ENCODE measurements around the gene MBD5.

MBD5 gene

DNA sequence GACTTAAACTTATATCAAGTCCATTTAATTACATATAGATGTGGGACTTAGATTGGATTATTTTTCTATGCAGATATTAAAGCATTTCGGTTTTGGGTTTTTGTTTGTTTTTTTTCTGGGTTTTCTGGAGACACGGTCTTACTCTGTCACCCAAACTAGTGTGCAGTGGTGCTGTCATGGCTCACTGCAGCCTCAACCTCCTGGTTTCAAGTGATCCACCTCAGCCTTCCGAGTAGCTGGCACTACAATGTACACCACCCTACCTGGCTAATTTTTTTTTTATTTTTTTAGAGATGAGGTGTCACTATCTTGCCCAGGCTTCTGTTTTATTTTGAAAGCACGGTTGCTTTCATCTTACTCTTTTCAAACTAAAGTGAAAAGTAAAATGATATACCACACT is 281.6 kb downstream of the MBD5 start:
- Histone ChIP-seq H4K20me1 (ENCODE audit: insufficient read depth, low read length) (no peaks in the 10 kb centered on the region), H3K79me2 (ENCODE audit: insufficient read depth, low read length) (no peaks in the 10 kb centered on the region), H3K9ac (ENCODE audit: low read depth, low read length) (no peak overlapping the region), H3K4me2 (ENCODE audit: insufficient read depth, low read length) (no peak overlapping the region), H3K4me3 (ENCODE audit: low read depth in 1 of 2, low read length in 2 of 2) (no peak overlapping the region), H3K36me3 (ENCODE audit: insufficient read depth, low read length) (no peaks in the 10 kb centered on the region), H3K9me3 (ENCODE audit: insufficient read depth, low read length, severe bottlenecking) (no peaks in the 10 kb centered on the region), H3K27me3 (ENCODE audit: insufficient read depth, low read length, poor library complexity) (no peaks in the 10 kb centered on the region), H3K4me1 (ENCODE audit: insufficient read depth, low read length) (no peaks in the 10 kb centered on the region), H2AFZ (ENCODE audit: low read depth, low read length) (no peak overlapping the region), H3K27ac (ENCODE audit: low read length) (no peak overlapping the region)
- ATAC-seq (ENCODE audit: insufficient read depth, low read depth) (no peak), DNase-seq (no peak)
- TF ChIP-seq, protein P1, sequence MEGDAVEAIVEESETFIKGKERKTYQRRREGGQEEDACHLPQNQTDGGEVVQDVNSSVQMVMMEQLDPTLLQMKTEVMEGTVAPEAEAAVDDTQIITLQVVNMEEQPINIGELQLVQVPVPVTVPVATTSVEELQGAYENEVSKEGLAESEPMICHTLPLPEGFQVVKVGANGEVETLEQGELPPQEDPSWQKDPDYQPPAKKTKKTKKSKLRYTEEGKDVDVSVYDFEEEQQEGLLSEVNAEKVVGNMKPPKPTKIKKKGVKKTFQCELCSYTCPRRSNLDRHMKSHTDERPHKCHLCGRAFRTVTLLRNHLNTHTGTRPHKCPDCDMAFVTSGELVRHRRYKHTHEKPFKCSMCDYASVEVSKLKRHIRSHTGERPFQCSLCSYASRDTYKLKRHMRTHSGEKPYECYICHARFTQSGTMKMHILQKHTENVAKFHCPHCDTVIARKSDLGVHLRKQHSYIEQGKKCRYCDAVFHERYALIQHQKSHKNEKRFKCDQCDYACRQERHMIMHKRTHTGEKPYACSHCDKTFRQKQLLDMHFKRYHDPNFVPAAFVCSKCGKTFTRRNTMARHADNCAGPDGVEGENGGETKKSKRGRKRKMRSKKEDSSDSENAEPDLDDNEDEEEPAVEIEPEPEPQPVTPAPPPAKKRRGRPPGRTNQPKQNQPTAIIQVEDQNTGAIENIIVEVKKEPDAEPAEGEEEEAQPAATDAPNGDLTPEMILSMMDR (IDR thresholded peaks at IDR 0.05; ENCODE audit: borderline replicate concordance, extremely low read depth, low read length, poor library complexity, severe bottlenecking), result no peak
- TF ChIP-seq EZH2 (IDR thresholded peaks at IDR 0.05; ENCODE audit: borderline replicate concordance, low read depth, low read length, severe bottlenecking), result no peak

DNA sequence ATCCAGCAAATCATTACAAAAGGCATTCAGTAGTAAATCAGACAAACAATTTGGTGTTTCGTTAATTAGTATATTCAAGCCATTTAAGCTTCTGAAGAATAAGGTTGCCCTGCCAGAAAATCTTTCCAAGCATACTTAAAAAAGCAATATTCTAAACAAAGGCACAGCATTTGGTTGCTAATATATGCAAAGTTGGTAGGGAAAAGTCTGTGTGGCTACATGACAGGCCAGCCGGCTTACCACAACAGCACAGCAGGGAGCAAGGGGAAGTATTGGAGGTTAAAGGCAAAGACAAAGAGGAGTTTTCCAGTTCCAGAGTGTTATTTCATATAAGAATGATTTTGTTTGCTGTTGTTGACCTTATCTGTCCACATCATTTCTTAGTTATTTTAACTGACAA is 282.3 kb downstream of the MBD5 start:
- TF ChIP-seq, protein P1 (IDR thresholded peaks at IDR 0.05; ENCODE audit: borderline replicate concordance, extremely low read depth, low read length, poor library complexity, severe bottlenecking), result no peak
- TF ChIP-seq EZH2 (IDR thresholded peaks at IDR 0.05; ENCODE audit: borderline replicate concordance, low read depth, low read length, severe bottlenecking), result no peak
- H3K36me3 ChIP-seq (ENCODE audit: insufficient read depth, low read length), result no peaks in the 10 kb centered on the region
- H3K4me2 ChIP-seq (ENCODE audit: insufficient read depth, low read length), result no peak overlapping the region
- H3K27ac ChIP-seq (ENCODE audit: low read length), result no peak overlapping the region
- H3K9me3 ChIP-seq (ENCODE audit: insufficient read depth, low read length, severe bottlenecking), result no peaks in the 10 kb centered on the region
- ATAC-seq (ENCODE audit: insufficient read depth, low read depth) (no peak), DNase-seq (no peak)
- H3K27me3 ChIP-seq (ENCODE audit: insufficient read depth, low read length, poor library complexity), result no peaks in the 10 kb centered on the region
- H3K79me2 ChIP-seq (ENCODE audit: insufficient read depth, low read length), result no peaks in the 10 kb centered on the region
- H2AFZ ChIP-seq (ENCODE audit: low read depth, low read length), result no peak overlapping the region
- H3K4me3 ChIP-seq (ENCODE audit: low read depth in 1 of 2, low read length in 2 of 2), result no peak overlapping the region
- no peaks in the 10 kb centered on the region for H3K4me1 ChIP-seq (ENCODE audit: insufficient read depth, low read length)
- H3K9ac ChIP-seq (ENCODE audit: low read depth, low read length), result no peak overlapping the region
- H4K20me1 ChIP-seq (ENCODE audit: insufficient read depth, low read length), result no peaks in the 10 kb centered on the region

DNA sequence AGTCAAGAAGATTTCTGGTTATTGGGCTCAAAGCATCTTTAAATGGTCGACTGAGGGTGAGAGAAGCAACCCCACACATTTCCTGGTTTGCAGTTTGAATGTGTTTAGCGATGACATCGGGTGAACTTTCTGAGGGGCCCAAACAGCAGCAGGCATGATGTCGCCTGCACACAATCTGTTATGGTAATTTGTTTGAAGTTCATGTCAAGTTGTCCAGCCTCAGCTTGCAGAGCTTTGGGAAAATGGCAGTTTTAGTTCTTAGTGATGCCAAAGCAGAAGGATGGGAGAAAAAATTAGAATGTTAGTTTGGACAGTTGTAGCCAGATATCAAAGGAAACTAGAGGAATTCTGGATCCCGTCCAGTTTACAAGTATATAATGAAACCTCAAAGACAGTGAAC is 284.6 kb downstream of the MBD5 start:
- H2AFZ ChIP-seq (ENCODE audit: low read depth, low read length), result no peak overlapping the region
- DNase-seq, result no peak
- H3K4me3 ChIP-seq (ENCODE audit: low read depth in 1 of 2, low read length in 2 of 2), result no peak overlapping the region
- H3K36me3 ChIP-seq (ENCODE audit: insufficient read depth, low read length), result no peaks in the 10 kb centered on the region
- H3K9ac ChIP-seq (ENCODE audit: low read depth, low read length), result no peak overlapping the region
- H3K27ac ChIP-seq (ENCODE audit: low read length), result no peak overlapping the region
- no peak for TF ChIP-seq EZH2 (IDR thresholded peaks at IDR 0.05; ENCODE audit: borderline replicate concordance, low read depth, low read length, severe bottlenecking)
- TF ChIP-seq, protein P1 (IDR thresholded peaks at IDR 0.05; ENCODE audit: borderline replicate concordance, extremely low read depth, low read length, poor library complexity, severe bottlenecking), result no peak
- no peaks in the 10 kb centered on the region for H3K79me2 ChIP-seq (ENCODE audit: insufficient read depth, low read length)
- no peaks in the 10 kb centered on the region for H3K27me3 ChIP-seq (ENCODE audit: insufficient read depth, low read length, poor library complexity)
- ATAC-seq (ENCODE audit: insufficient read depth, low read depth), result no peak
- H3K9me3 ChIP-seq (ENCODE audit: insufficient read depth, low read length, severe bottlenecking), result no peaks in the 10 kb centered on the region
- H3K4me2 ChIP-seq (ENCODE audit: insufficient read depth, low read length), result no peak overlapping the region
- no peaks in the 10 kb centered on the region for H3K4me1 ChIP-seq (ENCODE audit: insufficient read depth, low read length)
- H4K20me1 ChIP-seq (ENCODE audit: insufficient read depth, low read length), result no peaks in the 10 kb centered on the region

DNA sequence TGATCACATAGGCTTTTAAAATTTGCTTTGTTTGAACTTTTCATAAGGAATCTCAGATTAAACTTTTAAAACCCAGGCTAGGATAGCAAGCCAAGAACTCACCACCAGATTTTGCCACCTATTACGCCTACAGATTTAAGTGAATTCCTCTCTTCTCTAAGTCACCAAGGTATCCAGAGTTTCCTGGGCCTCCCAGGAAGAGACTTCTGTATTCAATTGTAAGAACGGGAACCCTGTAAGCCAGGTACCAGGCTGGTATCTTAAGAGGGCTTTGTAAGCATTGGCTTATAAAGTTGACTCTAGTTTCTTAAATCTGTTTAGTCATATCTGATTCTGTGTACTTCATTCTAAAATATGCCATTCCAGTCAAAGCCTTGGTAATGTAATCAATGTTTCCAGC is 285.1 kb downstream of the MBD5 start:
- ATAC-seq (ENCODE audit: insufficient read depth, low read depth) (no peak), DNase-seq (no peak)
- Histone ChIP-seq H3K27me3 (ENCODE audit: insufficient read depth, low read length, poor library complexity) (no peaks in the 10 kb centered on the region), H3K27ac (ENCODE audit: low read length) (no peak overlapping the region), H3K4me3 (ENCODE audit: low read depth in 1 of 2, low read length in 2 of 2) (no peak overlapping the region), H3K9ac (ENCODE audit: low read depth, low read length) (no peak overlapping the region), H3K9me3 (ENCODE audit: insufficient read depth, low read length, severe bottlenecking) (no peaks in the 10 kb centered on the region), H3K4me2 (ENCODE audit: insufficient read depth, low read length) (no peak overlapping the region), H3K4me1 (ENCODE audit: insufficient read depth, low read length) (no peaks in the 10 kb centered on the region), H3K36me3 (ENCODE audit: insufficient read depth, low read length) (no peaks in the 10 kb centered on the region), H2AFZ (ENCODE audit: low read depth, low read length) (no peak overlapping the region), H3K79me2 (ENCODE audit: insufficient read depth, low read length) (no peaks in the 10 kb centered on the region), H4K20me1 (ENCODE audit: insufficient read depth, low read length) (no peaks in the 10 kb centered on the region)
- no peak for TF ChIP-seq EZH2 (IDR thresholded peaks at IDR 0.05; ENCODE audit: borderline replicate concordance, low read depth, low read length, severe bottlenecking)
- TF ChIP-seq, protein P1 (IDR thresholded peaks at IDR 0.05; ENCODE audit: borderline replicate concordance, extremely low read depth, low read length, poor library complexity, severe bottlenecking), result no peak
